ENCODE results near the gene EFEMP2. TPM values are rescaled to one million over a fixed set of nuclear protein-coding genes. Genes with fewer than 3 reads are reported as not detected.

The EFEMP2 gene
- total and polyA plus RNA-seq, 3 experiments from 2014 or later = 0.23 to 4.0 (median 3.9) TPM

DNA sequence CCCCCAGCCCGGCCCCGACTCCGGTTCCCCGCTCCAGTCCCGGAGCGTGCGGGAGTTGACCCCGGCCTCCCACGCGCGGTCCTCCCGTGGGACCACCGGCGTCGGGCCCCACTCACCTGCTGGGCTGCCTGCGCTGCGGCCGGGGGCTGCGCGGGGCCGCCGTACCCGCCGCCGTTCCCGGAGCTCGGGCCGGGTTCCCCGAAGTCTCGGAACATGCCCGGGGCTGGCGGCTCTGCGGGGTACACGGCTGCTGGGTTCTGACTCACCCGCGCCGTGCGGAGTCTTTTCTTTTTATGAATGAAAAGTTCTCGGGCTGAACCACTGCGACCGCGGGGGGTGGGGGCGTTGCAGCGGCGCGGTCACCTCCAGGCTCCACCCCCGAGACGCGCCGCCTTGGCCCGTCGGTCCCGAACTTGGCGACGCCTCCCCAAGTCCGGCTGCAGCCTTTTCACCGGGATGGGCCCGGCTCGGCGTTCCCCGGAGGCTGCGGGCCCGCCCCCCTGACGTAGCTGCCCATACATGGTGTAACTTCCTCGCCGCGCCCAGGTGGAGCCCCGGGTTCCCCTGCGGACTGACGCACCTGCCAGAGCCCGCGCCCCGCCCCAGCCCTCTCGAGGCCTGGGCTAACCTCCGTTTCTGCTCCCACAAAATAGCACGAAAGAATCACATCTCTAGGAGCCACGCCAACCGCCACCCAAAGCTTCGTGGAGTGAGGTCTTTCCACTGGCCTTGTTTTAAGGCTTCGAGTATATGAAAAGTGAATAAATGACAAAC is 27.7 kb upstream of the EFEMP2 start, which contains the start of gene FOSL1:
Gene FOSL1, minus strand, starts transcription at position 264 of the 774 bp plus-strand sequence. Its CDS starts 49 bp downstream, at position 215.
- Histone ChIP-seq H3K4me1 (ENCODE audit: insufficient read depth, low read length) (peaks cover 24% of the 10 kb centered on the region), H3K4me3 (ENCODE audit: low read length) (peak within 1 kb of the TSS; percentile 50), H3K36me3 (ENCODE audit: insufficient read depth, low read length) (no peaks in the 10 kb centered on the region), H3K27ac (ENCODE audit: low read depth, low read length) (peak within 1 kb of the TSS; percentile 62), H3K9me3 (ENCODE audit: low read length) (no peaks in the 10 kb centered on the region), H3K27me3 (ENCODE audit: insufficient read depth, low read length, poor library complexity, severe bottlenecking) (peaks cover 6% of the 10 kb centered on the region)
- POLR2A ChIA-PET = interaction anchor here (0.7 to 3.7 kb wide), 4 partner anchors 10 to 19 kb away, joined by 3 to 32 read pairs (median 5); partner anchors contain the start of genes C11orf68, CCDC85B and FIBP
- Mint-ChIP-seq H3K9me3 (no peaks in the 10 kb centered on the region), H3K4me3 (peak within 1 kb of the TSS; percentile 53 to 83 (median 58)), H3K4me1 (peaks cover 8 to 13% (median 11%) of the 10 kb centered on the region in 3 donors), H3K36me3 (no peaks in the 10 kb centered on the region), H3K27me3 (no peaks in the 10 kb centered on the region), H3K27ac (peak within 1 kb of the TSS in 7 of 8 donors; percentile 36 to 92 (median 88))
- CTCF ChIA-PET = interaction anchor here (1.0 to 5.9 kb wide), 4 partner anchors 11 to 167 kb away, joined by 3 to 79 read pairs (median 5); partner anchors contain the start of genes CCDC85B, FIBP and MUS81
- DNase-seq = peak; percentile 90 to 95 (median 93)

DNA sequence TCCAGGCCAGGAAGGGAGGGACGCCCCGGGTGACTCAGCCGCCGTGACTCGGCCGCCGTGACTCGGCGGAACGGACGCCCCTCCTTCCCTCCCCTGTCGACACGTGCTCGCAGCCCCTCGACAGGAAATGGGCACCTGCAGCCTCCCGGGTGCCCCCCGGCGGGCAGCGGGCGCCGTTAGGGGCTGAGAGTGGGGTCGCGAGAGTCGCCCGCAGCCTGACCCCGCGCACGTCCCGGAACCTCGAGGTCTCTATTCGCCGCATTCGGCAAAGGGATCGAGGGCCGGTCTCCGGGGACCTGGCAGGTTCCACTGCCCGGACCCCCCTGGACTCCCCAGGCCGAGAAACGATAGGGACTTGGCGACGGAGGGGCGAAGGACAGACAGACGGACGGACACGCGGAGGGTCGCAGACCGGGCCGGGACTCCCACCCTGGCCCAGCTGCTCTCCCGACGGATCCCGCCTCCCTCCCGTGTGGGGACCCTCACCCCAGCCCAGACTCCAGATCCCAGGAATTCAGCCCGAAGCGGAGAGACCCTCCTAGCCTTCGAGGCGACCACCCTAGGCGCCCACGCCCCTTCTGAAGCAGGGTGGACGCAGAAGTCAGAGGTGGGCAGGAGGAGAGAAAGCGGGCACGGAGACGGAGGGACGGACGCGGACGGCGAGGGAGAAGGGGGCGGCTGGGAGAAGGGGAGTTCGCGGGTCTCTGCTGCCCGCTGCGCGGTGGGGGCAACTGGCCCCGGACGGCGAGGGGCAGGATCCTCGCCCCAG is 26.9 kb upstream of the EFEMP2 start:
- peak overlapping the region; percentile 62 for H3K27ac ChIP-seq (ENCODE audit: low read depth, low read length)
- H3K27ac Mint-ChIP-seq = peak overlapping the region in 4 of 8 donors; percentile 23 to 83 (median 50)
- peak overlapping the region; percentile 50 for H3K4me3 ChIP-seq (ENCODE audit: low read length)
- H3K36me3 Mint-ChIP-seq = no peaks in the 10 kb centered on the region
- H3K27me3 Mint-ChIP-seq = no peaks in the 10 kb centered on the region
- no peaks in the 10 kb centered on the region for H3K36me3 ChIP-seq (ENCODE audit: insufficient read depth, low read length)
- H3K27me3 ChIP-seq (ENCODE audit: insufficient read depth, low read length, poor library complexity, severe bottlenecking) = peaks cover 6% of the 10 kb centered on the region
- no peaks in the 10 kb centered on the region for H3K9me3 ChIP-seq (ENCODE audit: low read length)
- DNase-seq = peak in 4 of 5 donors; percentile 36 to 75 (median 60)
- H3K4me1 ChIP-seq (ENCODE audit: insufficient read depth, low read length) = peaks cover 24% of the 10 kb centered on the region
- ChIA-PET CTCF (interaction anchor here (2.7 to 5.9 kb wide), 2 partner anchors 10 to 15 kb away, joined by 13 to 79 read pairs; partner anchors contain the start of genes CCDC85B and FIBP), POLR2A (interaction anchor here (1.3 to 3.7 kb wide), 3 partner anchors 9 to 40 kb away, joined by 3 to 32 read pairs (median 5); partner anchors contain the start of gene CCDC85B)
- peaks cover 10 to 13% (median 13%) of the 10 kb centered on the region in 3 donors for H3K4me1 Mint-ChIP-seq
- H3K4me3 Mint-ChIP-seq = peak overlapping the region in 6 of 7 donors; percentile 19 to 61 (median 52)
- no peaks in the 10 kb centered on the region for H3K9me3 Mint-ChIP-seq

DNA sequence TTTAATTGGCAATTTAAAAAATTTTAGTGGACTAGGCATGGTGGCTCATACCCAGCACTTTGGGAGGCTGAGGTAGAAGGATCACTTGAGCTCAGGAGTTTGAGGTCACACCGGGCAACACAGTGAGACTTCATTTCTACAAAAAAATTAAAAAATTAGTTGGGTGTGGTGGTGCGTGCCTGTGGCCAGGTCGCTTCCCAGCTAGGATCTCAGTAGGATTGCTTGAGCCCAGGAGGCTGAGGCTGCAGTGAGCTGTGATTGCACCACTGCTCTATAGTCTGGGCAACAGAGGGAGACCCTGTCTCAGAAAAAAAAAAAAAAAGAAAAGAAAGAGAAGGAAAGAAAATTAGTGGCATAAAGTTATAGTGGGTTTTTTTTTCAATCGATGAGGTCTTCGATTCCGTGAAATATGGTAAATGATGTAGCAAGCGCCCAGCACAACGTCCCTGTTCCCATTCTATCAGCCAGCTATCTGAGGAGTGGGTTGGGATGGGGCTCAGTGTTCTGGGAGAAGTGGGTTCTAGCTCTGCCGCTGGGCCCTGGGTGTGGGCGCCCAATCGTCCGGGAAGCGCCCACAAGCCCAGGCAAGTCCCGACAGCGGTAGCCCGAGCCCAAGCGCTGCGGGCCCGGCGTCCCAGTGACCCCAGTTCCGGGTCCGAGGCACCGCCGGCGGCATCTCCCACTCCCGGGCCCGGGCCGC is 26.2 kb upstream of the EFEMP2 start:
- Histone ChIP-seq H3K4me1 (ENCODE audit: insufficient read depth, low read length) (peaks cover 30% of the 10 kb centered on the region), H3K27ac (ENCODE audit: low read depth, low read length) (peak overlapping the region; percentile 62), H3K27me3 (ENCODE audit: insufficient read depth, low read length, poor library complexity, severe bottlenecking) (peaks cover 6% of the 10 kb centered on the region), H3K4me3 (ENCODE audit: low read length) (peak overlapping the region; percentile 50), H3K9me3 (ENCODE audit: low read length) (no peaks in the 10 kb centered on the region), H3K36me3 (ENCODE audit: insufficient read depth, low read length) (no peaks in the 10 kb centered on the region)
- H3K27ac Mint-ChIP-seq = peak overlapping the region in 5 of 8 donors; percentile 32 to 90 (median 74)
- peak overlapping the region in 6 of 7 donors; percentile 57 to 82 (median 73) for H3K4me3 Mint-ChIP-seq
- H3K27me3 Mint-ChIP-seq = no peaks in the 10 kb centered on the region
- no peak for DNase-seq
- H3K9me3 Mint-ChIP-seq = no peaks in the 10 kb centered on the region
- H3K4me1 Mint-ChIP-seq = peaks cover 16 to 20% (median 20%) of the 10 kb centered on the region in 3 donors
- no peaks in the 10 kb centered on the region for H3K36me3 Mint-ChIP-seq
- CTCF ChIA-PET = interaction anchor here (0.7 to 21.9 kb wide), 4 partner anchors 9 to 30 kb away, joined by 3 to 560 read pairs (median 46); partner anchors contain the start of genes CCDC85B, CFL1, CTSW and EFEMP2
- POLR2A ChIA-PET = interaction anchor here (1.1 to 3.7 kb wide), 4 partner anchors 8 to 39 kb away, joined by 3 to 32 read pairs (median 4); partner anchors contain the start of gene CCDC85B

DNA sequence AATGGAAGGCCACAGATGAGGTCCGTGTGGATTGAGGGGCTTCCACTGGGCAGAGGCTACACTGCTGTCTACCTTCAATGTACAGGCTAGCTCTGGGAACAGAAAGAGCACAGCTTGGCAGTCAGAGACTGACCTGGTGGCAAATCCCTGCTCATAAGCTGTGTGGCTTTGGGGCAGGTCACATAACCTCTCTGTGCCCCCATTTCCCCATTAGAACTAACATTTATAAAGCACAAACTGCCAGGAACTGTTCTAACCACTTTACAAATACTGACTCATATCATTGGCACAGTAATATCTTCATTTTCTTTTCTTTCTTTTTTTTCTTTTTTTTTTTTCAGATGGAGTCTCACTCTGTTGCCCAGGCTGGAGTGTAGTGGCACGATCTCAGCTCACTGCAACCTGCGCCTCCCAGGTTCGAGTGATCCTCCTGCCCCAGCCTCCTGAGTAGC is 24.4 kb upstream of the EFEMP2 start:
- no peaks in the 10 kb centered on the region for H3K36me3 ChIP-seq (ENCODE audit: insufficient read depth, low read length)
- peaks cover 6% of the 10 kb centered on the region for H3K27me3 ChIP-seq (ENCODE audit: insufficient read depth, low read length, poor library complexity, severe bottlenecking)
- POLR2A ChIA-PET = no interaction called here
- peaks cover 33 to 38% (median 36%) of the 10 kb centered on the region in 3 donors for H3K4me1 Mint-ChIP-seq
- no peak overlapping the region for H3K27ac ChIP-seq (ENCODE audit: low read depth, low read length)
- DNase-seq = no peak
- no peak overlapping the region for H3K4me3 ChIP-seq (ENCODE audit: low read length)
- peak overlapping the region in 2 of 8 donors; percentile 29 to 76 for H3K27ac Mint-ChIP-seq
- CTCF ChIA-PET = interaction anchor here (0.7 to 21.9 kb wide), 4 partner anchors 8 to 71 kb away, joined by 3 to 560 read pairs (median 46); partner anchors contain the start of genes CCDC85B, CFL1, CTSW and EFEMP2
- no peaks in the 10 kb centered on the region for H3K9me3 ChIP-seq (ENCODE audit: low read length)
- no peaks in the 10 kb centered on the region for H3K27me3 Mint-ChIP-seq
- H3K4me3 Mint-ChIP-seq = no peak overlapping the region
- no peaks in the 10 kb centered on the region for H3K9me3 Mint-ChIP-seq
- peaks cover 48% of the 10 kb centered on the region for H3K4me1 ChIP-seq (ENCODE audit: insufficient read depth, low read length)
- no peaks in the 10 kb centered on the region for H3K36me3 Mint-ChIP-seq

DNA sequence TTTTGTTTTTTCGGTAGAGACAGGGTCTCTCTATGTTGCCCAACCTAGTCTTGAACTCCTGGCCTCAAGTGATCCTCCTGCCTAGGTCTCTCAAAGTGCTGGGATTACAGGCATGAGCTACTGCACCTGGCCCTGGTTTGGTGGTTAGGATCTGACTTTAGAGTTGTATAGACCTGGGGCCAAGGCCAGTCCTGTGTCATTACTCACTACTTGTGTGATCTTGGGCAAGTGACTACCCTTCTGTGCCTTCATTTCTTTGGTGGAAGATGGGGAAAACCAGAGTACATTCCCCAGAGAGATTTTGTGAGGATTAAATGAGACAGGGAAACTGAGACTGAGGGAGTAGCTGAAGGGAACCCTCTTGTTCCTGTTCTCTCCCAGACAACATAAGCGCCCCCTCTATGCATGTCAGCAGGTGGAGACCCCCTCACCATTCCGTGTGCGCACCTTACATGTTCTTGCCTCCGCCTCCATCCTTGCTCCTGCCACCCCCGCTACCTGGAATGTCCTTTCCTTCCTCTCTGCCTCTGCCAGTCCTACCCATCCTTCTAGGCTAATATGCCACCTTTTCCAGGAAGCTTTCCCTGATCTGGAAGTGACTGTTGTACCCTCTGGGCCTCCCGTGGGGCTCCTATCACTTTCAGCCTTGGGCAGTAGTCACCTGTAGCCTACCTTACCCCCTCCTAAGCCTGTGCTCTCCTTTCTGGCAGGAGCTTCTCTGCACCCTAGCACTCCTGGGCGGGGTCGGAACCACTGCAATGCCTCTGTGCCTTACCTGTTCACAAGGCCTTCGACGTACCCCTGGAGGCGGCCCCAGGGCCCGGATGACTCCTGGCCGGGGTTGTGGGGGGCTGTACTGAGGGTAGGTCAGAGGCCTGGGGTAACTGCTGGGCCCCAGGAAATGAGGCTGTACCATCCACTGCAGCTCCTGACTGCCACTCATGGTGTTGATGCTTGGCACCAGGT is 23.7 kb upstream of the EFEMP2 start:
- H3K27me3 ChIP-seq (ENCODE audit: insufficient read depth, low read length, poor library complexity, severe bottlenecking) = peaks cover 6% of the 10 kb centered on the region
- peaks cover 54% of the 10 kb centered on the region for H3K4me1 ChIP-seq (ENCODE audit: insufficient read depth, low read length)
- Mint-ChIP-seq H3K36me3 (no peaks in the 10 kb centered on the region), H3K27me3 (no peaks in the 10 kb centered on the region), H3K4me3 (peak overlapping the region in 3 of 7 donors; percentile 2 to 51 (median 27)), H3K4me1 (peaks cover 36 to 44% (median 39%) of the 10 kb centered on the region in 3 donors), H3K27ac (peak overlapping the region in 7 of 8 donors; percentile 26 to 92 (median 63)), H3K9me3 (no peaks in the 10 kb centered on the region)
- no peak overlapping the region for H3K4me3 ChIP-seq (ENCODE audit: low read length)
- no peaks in the 10 kb centered on the region for H3K36me3 ChIP-seq (ENCODE audit: insufficient read depth, low read length)
- H3K9me3 ChIP-seq (ENCODE audit: low read length) = no peaks in the 10 kb centered on the region
- POLR2A ChIA-PET = interaction anchor here (0.8 kb wide), 1 partner anchor 22 kb away, joined by 3 read pairs; the partner anchor contains the start of gene C11orf68
- no peak overlapping the region for H3K27ac ChIP-seq (ENCODE audit: low read depth, low read length)
- CTCF ChIA-PET = interaction anchor here (2.7 to 21.9 kb wide), 4 partner anchors 7 to 28 kb away, joined by 13 to 560 read pairs (median 50); partner anchors contain the start of genes CCDC85B, CFL1, CTSW and EFEMP2
- no peak for DNase-seq

DNA sequence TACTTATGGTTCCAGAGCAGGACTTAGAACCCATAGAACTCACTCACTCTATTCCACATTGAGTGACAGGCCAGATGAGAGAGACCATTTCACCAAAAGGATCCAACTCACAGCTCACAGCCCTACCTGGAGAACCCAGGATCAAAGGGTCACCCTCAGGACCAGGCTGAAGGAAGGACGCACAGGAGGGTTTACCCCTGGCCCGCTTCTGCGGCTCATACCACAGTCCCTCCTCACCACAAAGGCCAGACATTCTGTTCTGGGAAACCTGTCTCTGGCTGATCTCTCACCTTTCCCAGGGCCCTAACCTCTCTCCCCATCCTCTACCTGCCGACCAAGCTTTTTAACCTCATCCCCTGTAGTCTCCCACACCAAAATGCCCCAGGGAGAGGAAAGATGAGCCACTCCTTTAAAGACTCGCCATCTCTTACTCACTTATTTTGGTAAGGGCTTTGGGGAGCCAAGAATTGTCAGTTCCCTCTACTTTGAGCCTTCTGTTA is 22.9 kb upstream of the EFEMP2 start:
- no peak for DNase-seq
- ChIA-PET POLR2A (interaction anchor here (0.5 to 0.8 kb wide), 2 partner anchors 23 to 1116 kb away, joined by 3 read pairs; partner anchors contain the start of gene C11orf68), CTCF (interaction anchor here (3.8 to 21.9 kb wide), 2 partner anchors 11 to 27 kb away, joined by 22 to 560 read pairs; partner anchors contain the start of genes CFL1, CTSW, EFEMP2 and MUS81)
- H3K36me3 Mint-ChIP-seq = no peaks in the 10 kb centered on the region
- Histone ChIP-seq H3K9me3 (ENCODE audit: low read length) (no peaks in the 10 kb centered on the region), H3K4me3 (ENCODE audit: low read length) (no peak overlapping the region), H3K36me3 (ENCODE audit: insufficient read depth, low read length) (no peaks in the 10 kb centered on the region), H3K27ac (ENCODE audit: low read depth, low read length) (no peak overlapping the region), H3K4me1 (ENCODE audit: insufficient read depth, low read length) (peaks cover 47% of the 10 kb centered on the region), H3K27me3 (ENCODE audit: insufficient read depth, low read length, poor library complexity, severe bottlenecking) (peaks cover 6% of the 10 kb centered on the region)
- peak overlapping the region in 4 of 7 donors; percentile 29 to 72 (median 34) for H3K4me3 Mint-ChIP-seq
- no peaks in the 10 kb centered on the region for H3K9me3 Mint-ChIP-seq
- H3K27me3 Mint-ChIP-seq = no peaks in the 10 kb centered on the region
- peak overlapping the region in 7 of 8 donors; percentile 28 to 91 (median 70) for H3K27ac Mint-ChIP-seq
- H3K4me1 Mint-ChIP-seq = peaks cover 34 to 41% (median 34%) of the 10 kb centered on the region in 3 donors

All from CD8-positive, alpha-beta memory T cell (primary cell).